Mammary epithelial cell (primary cell): ENCODE measurements around the gene NFKBIZ.

ENCODE experiments used
- EZH2 ChIP-seq: IDR thresholded peaks from 2 replicates; pipeline ENCODE4 v1.6.1; 2012; ENCODE audit warnings: low read length, inconsistent platforms, borderline replicate concordance
- TF ChIP-seq, protein P1 (sequence below), 2 donors: IDR thresholded peaks in 1 of 2; conservative IDR thresholded peaks in 1 of 2; 2 replicates each; pipeline ENCODE4 v1.5.1; 2011 to 2012; ENCODE audit warnings: inconsistent platforms in 2 of 2, low read length in 2 of 2, mild to moderate bottlenecking in 2 of 2, control low read depth in 1 of 2, low read depth in 1 of 2; ENCODE audit not compliant: insufficient read depth in 1 of 2; ENCODE audit errors: extremely low read depth in 1 of 2

DNA sequence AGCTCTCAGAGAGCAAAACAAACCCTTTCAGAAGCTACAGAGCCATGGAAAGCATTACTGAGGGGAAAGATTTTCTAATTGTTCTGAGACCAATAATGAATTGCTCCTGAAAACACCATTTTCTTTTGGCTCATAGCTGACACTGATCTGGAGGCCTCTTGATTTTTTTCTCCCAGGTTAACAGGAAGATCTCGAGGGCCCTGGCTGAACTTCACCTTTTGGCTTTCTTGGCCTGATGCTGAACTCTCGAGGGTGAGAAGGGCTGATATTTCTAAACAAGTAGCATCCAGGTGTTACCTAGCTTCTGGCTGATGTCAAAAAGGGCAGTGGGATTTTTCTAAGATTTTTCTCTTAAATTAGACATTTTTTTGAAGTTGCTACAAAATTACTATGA, 19.9 kb upstream of the NFKBIZ start:
- TF ChIP-seq, protein P1, sequence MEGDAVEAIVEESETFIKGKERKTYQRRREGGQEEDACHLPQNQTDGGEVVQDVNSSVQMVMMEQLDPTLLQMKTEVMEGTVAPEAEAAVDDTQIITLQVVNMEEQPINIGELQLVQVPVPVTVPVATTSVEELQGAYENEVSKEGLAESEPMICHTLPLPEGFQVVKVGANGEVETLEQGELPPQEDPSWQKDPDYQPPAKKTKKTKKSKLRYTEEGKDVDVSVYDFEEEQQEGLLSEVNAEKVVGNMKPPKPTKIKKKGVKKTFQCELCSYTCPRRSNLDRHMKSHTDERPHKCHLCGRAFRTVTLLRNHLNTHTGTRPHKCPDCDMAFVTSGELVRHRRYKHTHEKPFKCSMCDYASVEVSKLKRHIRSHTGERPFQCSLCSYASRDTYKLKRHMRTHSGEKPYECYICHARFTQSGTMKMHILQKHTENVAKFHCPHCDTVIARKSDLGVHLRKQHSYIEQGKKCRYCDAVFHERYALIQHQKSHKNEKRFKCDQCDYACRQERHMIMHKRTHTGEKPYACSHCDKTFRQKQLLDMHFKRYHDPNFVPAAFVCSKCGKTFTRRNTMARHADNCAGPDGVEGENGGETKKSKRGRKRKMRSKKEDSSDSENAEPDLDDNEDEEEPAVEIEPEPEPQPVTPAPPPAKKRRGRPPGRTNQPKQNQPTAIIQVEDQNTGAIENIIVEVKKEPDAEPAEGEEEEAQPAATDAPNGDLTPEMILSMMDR (conservative IDR thresholded peaks at IDR 0.05 in 1 of 2, IDR thresholded peaks at IDR 0.05 in 1 of 2; ENCODE audit: extremely low read depth in 1 of 2, insufficient read depth in 1 of 2, low read depth in 1 of 2, low read length in 2 of 2) = no peak
- TF ChIP-seq EZH2 = no peak
